Activated CD4-positive, CD25-positive, alpha-beta regulatory T cell treated with anti-CD3 and anti-CD28 coated beads, Interleukin-2, amount 50 U/mL, for 16 hours (primary cell): Measurements from ENCODE around the gene HOATZ.
A peak's percentile ranks its signal among the peaks of the same experiment; 100 is the strongest.

Experiments used
- DNase-seq: peaks from one replicate; pipeline ENCODE4 v3.0.0-alpha.2; 2020; ENCODE audit warnings: low read depth, low spot score

Gene HOATZ

DNA sequence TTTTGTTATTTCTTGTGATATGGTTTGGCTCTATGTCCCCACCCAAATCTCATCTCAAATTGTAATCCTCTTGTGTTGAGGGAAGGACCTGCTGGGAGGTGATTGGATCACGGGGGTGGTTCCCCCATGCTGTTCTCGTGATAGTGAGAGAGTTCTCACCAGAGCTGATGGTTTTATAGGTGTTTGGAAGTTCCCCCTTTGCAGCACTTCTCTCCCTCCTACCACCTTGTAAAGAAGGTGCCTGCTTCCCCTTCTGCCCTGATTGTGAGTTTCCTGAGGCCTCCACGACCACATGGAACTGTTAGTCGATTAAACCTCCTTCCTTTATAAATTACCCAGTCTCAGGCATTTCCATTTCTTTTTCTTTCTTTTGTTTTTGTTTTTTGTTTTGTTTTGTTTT lies 63.2 kb downstream of the HOATZ start:
- DNase-seq, result no peak

DNA sequence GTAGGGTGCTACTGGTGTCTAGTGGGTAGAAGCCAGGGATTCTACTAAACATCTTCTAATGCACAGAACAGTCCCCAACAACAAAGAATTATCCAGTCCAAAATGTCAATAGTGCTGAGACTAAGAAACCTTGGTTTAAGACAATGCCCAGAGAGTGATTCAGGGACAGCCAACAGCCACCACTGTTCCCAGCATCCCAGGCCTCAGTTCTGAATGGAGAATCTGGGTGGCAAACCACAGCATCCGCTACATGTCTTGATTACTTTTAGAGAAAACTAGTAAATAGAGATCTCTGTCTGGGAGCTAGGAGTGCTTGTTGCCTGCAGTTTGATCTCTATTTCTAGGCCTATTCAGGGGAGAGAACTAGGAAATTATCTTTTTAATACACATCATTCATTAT lies 66.8 kb downstream of the HOATZ start:
- no peak for DNase-seq

DNA sequence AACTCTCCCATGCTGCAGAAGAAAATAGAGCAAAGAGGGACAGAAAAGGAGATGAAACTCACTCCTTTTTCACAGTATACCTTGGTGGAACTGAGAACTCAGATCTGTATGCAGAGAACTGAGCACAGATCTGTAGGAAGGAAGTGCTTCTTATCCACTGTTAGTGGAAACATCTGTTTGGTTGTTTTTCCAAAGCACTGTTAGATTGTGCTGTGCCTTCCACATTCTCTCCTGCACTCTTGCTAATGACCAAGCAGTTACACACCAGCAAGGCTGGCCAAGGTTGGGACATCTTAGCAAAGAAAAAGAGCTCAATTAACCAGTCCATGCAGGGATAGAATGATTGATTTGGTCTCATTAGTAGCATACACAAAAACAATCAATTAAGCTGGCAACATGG lies 67.6 kb downstream of the HOATZ start:
- no peak for DNase-seq

DNA sequence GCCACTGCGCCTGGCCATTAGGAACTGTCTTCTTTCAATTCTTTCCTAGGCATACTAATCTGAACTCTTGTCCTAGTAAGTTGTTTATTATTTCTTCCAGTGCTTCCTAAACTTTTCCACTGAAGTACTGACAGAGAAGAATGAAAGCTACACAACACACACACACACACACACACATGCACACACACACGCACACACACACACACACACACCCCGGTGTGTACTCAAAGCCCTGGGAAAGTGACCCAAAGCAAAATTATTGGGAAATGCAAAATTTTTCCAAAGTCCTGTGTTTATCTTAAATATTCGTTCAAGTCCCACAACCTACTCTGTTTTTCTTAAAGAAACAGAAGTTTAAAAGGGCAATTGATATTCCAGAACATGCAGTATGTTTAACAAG lies 68.3 kb downstream of the HOATZ start:
- DNase-seq, result no peak

DNA sequence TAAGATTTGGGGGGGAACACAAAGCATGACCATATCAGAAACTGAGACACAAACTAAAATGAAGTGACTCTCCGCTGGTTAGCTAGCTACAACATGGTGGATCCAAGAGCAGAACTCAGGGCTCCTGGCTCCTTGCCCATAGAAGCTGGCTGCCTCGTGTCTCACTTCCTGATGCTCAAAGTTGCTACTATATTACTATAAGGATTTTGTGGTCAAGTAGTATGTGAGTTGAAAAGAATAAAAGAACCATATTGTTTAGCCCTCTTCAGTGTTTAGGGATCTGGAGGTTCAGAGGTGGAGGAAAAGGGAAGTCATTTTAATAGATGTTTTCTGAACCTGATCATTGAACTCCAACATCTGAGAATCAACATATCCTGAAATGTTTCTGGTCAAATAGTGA lies 70.8 kb downstream of the HOATZ start:
- DNase-seq, result no peak

DNA sequence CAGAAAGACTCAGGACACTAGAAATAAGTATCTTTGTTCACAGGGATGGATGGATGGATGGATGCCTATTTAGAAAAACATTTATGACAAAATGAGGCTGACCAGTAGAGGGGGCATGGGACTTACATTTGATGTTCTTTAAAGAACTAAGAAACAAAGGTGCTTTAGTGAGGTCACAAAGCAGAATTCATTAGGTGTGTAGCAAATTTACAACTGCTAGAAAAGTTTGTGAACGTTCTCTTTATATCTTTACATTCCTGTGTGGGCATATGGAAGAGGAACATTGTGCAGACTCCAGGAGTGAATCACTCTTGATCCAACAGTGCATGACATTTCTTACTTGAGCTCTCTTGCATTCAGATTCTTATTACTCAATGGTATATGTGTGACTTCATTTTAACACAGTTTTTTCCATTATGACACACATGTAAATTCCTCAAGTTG lies 71.8 kb downstream of the HOATZ start:
- DNase-seq, result peak; percentile 25
